Trophoblast cell (in vitro differentiated cells and primary cell): ENCODE data around the gene ACAD9.

ENCODE experiments used
- DNase-seq, 2 donors: peaks; one replicate each; pipeline ENCODE4 v3.0.0-alpha.2; 2016
- H2AFZ ChIP-seq: 2 replicates; pipeline ENCODE4 v1.6.1; 2013; ENCODE audit warnings: low read length, moderate library complexity, mild to moderate bottlenecking; ENCODE audit not compliant: insufficient read depth, poor library complexity
- H2AK5ac ChIP-seq: 2 replicates; pipeline ENCODE4 v1.6.1; 2013; ENCODE audit warnings: mild to moderate bottlenecking, low read length
- H2BK120ac ChIP-seq: 2 replicates; pipeline ENCODE4 v1.6.1; 2013; ENCODE audit warnings: low read length, mild to moderate bottlenecking, moderate library complexity; ENCODE audit not compliant: insufficient read depth, poor library complexity
- H2BK12ac ChIP-seq: 2 replicates; pipeline ENCODE4 v1.6.1; 2013; ENCODE audit warnings: mild to moderate bottlenecking, low read length, moderate library complexity
- H2BK5ac ChIP-seq: 2 replicates; pipeline ENCODE4 v1.6.1; 2013; ENCODE audit warnings: low read length, low read depth, moderate library complexity, mild to moderate bottlenecking; ENCODE audit not compliant: poor library complexity
- H3K14ac ChIP-seq: 2 replicates; pipeline ENCODE4 v1.6.1; 2013; ENCODE audit warnings: mild to moderate bottlenecking, low read length
- H3K18ac ChIP-seq: 2 replicates; pipeline ENCODE4 v1.6.1; 2013; ENCODE audit warnings: mild to moderate bottlenecking, low read length
- H3K23ac ChIP-seq: 2 replicates; pipeline ENCODE4 v1.6.1; 2013; ENCODE audit warnings: low read length
- H3K27ac ChIP-seq: 2 replicates; pipeline ENCODE4 v1.5.1; 2013; ENCODE audit warnings: low read depth, mild to moderate bottlenecking, inconsistent platforms, low read length, moderate library complexity
- H3K27me3 ChIP-seq: 2 replicates; pipeline ENCODE4 v1.6.1; 2013; ENCODE audit warnings: inconsistent platforms, mild to moderate bottlenecking, low read length, moderate library complexity; ENCODE audit not compliant: insufficient read depth
- H3K36me3 ChIP-seq, 2 experiments: 1 replicate in 1 of 2; 2 replicates in 1 of 2; pipeline ENCODE4 v1.6.1; 2013; ENCODE audit warnings: low read length in 2 of 2, mild to moderate bottlenecking in 2 of 2, moderate library complexity in 1 of 2; ENCODE audit not compliant: insufficient read depth in 2 of 2, control insufficient read depth in 1 of 2
- H3K4ac ChIP-seq: 2 replicates; pipeline ENCODE4 v1.6.1; 2013; ENCODE audit warnings: low read depth, mild to moderate bottlenecking, low read length, moderate library complexity
- H3K4me1 ChIP-seq, 2 experiments: 1 replicate in 1 of 2; 2 replicates in 1 of 2; pipeline ENCODE4 v1.6.1; 2013; ENCODE audit warnings: low read length in 2 of 2, mild to moderate bottlenecking in 2 of 2, moderate library complexity in 1 of 2; ENCODE audit not compliant: insufficient read depth in 2 of 2, control insufficient read depth in 1 of 2
- H3K4me2 ChIP-seq: 2 replicates; pipeline ENCODE4 v1.6.1; 2013; ENCODE audit warnings: inconsistent platforms, mild to moderate bottlenecking, low read length, moderate library complexity
- H3K4me3 ChIP-seq: 2 replicates; pipeline ENCODE4 v1.5.1; 2013; ENCODE audit warnings: mild to moderate bottlenecking, low read depth, low read length, inconsistent platforms
- H3K79me1 ChIP-seq: one replicate; pipeline ENCODE4 v1.6.1; 2013; ENCODE audit warnings: low read length
- H3K79me2 ChIP-seq: 2 replicates; pipeline ENCODE4 v1.6.1; 2013; ENCODE audit warnings: low read length, mild to moderate bottlenecking; ENCODE audit not compliant: control insufficient read depth, insufficient read depth, poor library complexity
- H3K9ac ChIP-seq: 2 replicates; pipeline ENCODE4 v1.6.1; 2013; ENCODE audit warnings: mild to moderate bottlenecking, low read length
- H3K9me3 ChIP-seq: 2 replicates; pipeline ENCODE4 v1.6.1; 2013; ENCODE audit warnings: low read depth, mild to moderate bottlenecking, control low read depth, inconsistent platforms, low read length; ENCODE audit not compliant: insufficient read depth
- H4K12ac ChIP-seq: 2 replicates; pipeline ENCODE4 v1.6.1; 2013; ENCODE audit warnings: low read depth, mild to moderate bottlenecking, low read length, moderate library complexity
- H4K8ac ChIP-seq: 2 replicates; pipeline ENCODE4 v1.6.1; 2013; ENCODE audit warnings: low read depth, mild to moderate bottlenecking, low read length, moderate library complexity
- H4K91ac ChIP-seq: one replicate; pipeline ENCODE4 v1.6.1; 2013; ENCODE audit warnings: low read depth, mild to moderate bottlenecking, low read length, moderate library complexity
- WGBS: extraction: QIAGEN DNeasy Blood & Tissue Kit; methylation state at CpG from one replicate; pipeline ENCODE4 v1.1.7; 2013; ENCODE audit warnings: missing lambda C conversion rate; ENCODE audit not compliant: insufficient read length, insufficient coverage; ENCODE audit errors: extremely low coverage; 5-methylcytosine and 5-hydroxymethylcytosine counted together

The ACAD9 gene

GRCh38 chr3:128902426-128902825 lies 23.0 kb downstream of the ACAD9 start:
- DNase-seq, result no peak
- peak overlapping the region; percentile 14 for H3K4me3 ChIP-seq
- H2BK5ac ChIP-seq, result no peak overlapping the region
- H2BK120ac ChIP-seq, result no peak overlapping the region
- WGBS, result no CpG with 5 or more reads among the region's 9 CpGs
- H4K91ac ChIP-seq, result no peak overlapping the region
- no peak overlapping the region for H4K8ac ChIP-seq
- H3K23ac ChIP-seq, result no peak overlapping the region
- no peak overlapping the region for H4K12ac ChIP-seq
- H3K27me3 ChIP-seq, result no peaks in the 10 kb centered on the region
- no peaks in the 10 kb centered on the region for H3K4me1 ChIP-seq
- H3K4ac ChIP-seq, result no peak overlapping the region
- no peak overlapping the region for H3K18ac ChIP-seq
- H2BK12ac ChIP-seq, result no peak overlapping the region
- H3K79me1 ChIP-seq, result no peaks in the 10 kb centered on the region
- H2AK5ac ChIP-seq, result no peak overlapping the region
- H3K9me3 ChIP-seq, result peaks cover 2% of the 10 kb centered on the region
- no peak overlapping the region for H2AFZ ChIP-seq
- H3K14ac ChIP-seq, result no peak overlapping the region
- H3K27ac ChIP-seq, result no peak overlapping the region
- no peak overlapping the region for H3K9ac ChIP-seq
- H3K79me2 ChIP-seq, result no peaks in the 10 kb centered on the region
- no peak overlapping the region for H3K4me2 ChIP-seq
- peaks cover 72 to 89% of the 10 kb centered on the region in 2 experiments for H3K36me3 ChIP-seq

- H3K36me3 ChIP-seq, result peaks cover 72 to 90% of the 10 kb centered on the region in 2 experiments
- H3K27me3 ChIP-seq, result no peaks in the 10 kb centered on the region
- no peak overlapping the region for H3K4me3 ChIP-seq
- peaks cover 2% of the 10 kb centered on the region for H3K9me3 ChIP-seq
- no peaks in the 10 kb centered on the region for H3K79me1 ChIP-seq
- H4K12ac ChIP-seq, result no peak overlapping the region
- no peak overlapping the region for H3K4ac ChIP-seq
- no peak overlapping the region for H2BK120ac ChIP-seq
- H2BK5ac ChIP-seq, result no peak overlapping the region
- H2BK12ac ChIP-seq, result no peak overlapping the region
- no peak overlapping the region for H2AFZ ChIP-seq
- no peak overlapping the region for H2AK5ac ChIP-seq
- no peaks in the 10 kb centered on the region for H3K4me1 ChIP-seq
- no peak overlapping the region for H3K18ac ChIP-seq
- no peaks in the 10 kb centered on the region for H3K79me2 ChIP-seq
- H3K23ac ChIP-seq, result no peak overlapping the region
- H4K91ac ChIP-seq, result no peak overlapping the region
- DNase-seq, result no peak
- H3K9ac ChIP-seq, result no peak overlapping the region
- no peak overlapping the region for H3K14ac ChIP-seq
- no CpG with 5 or more reads among the region's 12 CpGs for whole genome bisulfite sequencing
- H3K4me2 ChIP-seq, result no peak overlapping the region
- H4K8ac ChIP-seq, result no peak overlapping the region
- no peak overlapping the region for H3K27ac ChIP-seq
These were observed 24.1 kb downstream of the ACAD9 start for GRCh38 chr3:128903501-128903900.

- Histone ChIP-seq H3K4me2 (no peak overlapping the region), H3K23ac (no peak overlapping the region), H3K14ac (no peak overlapping the region), H3K18ac (no peak overlapping the region), H3K79me1 (no peaks in the 10 kb centered on the region), H3K79me2 (no peaks in the 10 kb centered on the region), H3K4ac (no peak overlapping the region), H3K4me1 (no peaks in the 10 kb centered on the region), H2AFZ (no peak overlapping the region), H3K4me3 (no peak overlapping the region), H3K9ac (no peak overlapping the region), H3K9me3 (peaks cover 2% of the 10 kb centered on the region), H4K8ac (no peak overlapping the region), H3K27ac (no peak overlapping the region), H2BK12ac (no peak overlapping the region), H4K91ac (no peak overlapping the region), H2AK5ac (no peak overlapping the region), H2BK5ac (no peak overlapping the region), H2BK120ac (no peak overlapping the region), H3K27me3 (no peaks in the 10 kb centered on the region), H3K36me3 (peaks cover 84 to 94% of the 10 kb centered on the region in 2 experiments), H4K12ac (no peak overlapping the region)
- no CpG with 5 or more reads among the region's 25 CpGs for WGBS
- no peak for DNase-seq
These were observed 26.8 kb downstream of the ACAD9 start for GRCh38 chr3:128906031-128906803.

- Histone ChIP-seq H4K8ac (no peak overlapping the region), H3K79me2 (no peaks in the 10 kb centered on the region), H3K36me3 (peaks cover 87 to 96% of the 10 kb centered on the region in 2 experiments), H3K9ac (no peak overlapping the region), H2BK12ac (no peak overlapping the region), H3K27me3 (no peaks in the 10 kb centered on the region), H3K4ac (no peak overlapping the region), H3K14ac (no peak overlapping the region), H3K23ac (no peak overlapping the region), H2AK5ac (no peak overlapping the region), H3K4me3 (no peak overlapping the region), H3K4me2 (no peak overlapping the region), H3K4me1 (no peaks in the 10 kb centered on the region), H2BK5ac (no peak overlapping the region), H3K79me1 (no peaks in the 10 kb centered on the region), H3K27ac (no peak overlapping the region), H4K12ac (no peak overlapping the region), H4K91ac (no peak overlapping the region), H3K18ac (no peak overlapping the region), H2AFZ (no peak overlapping the region), H3K9me3 (peaks cover 2% of the 10 kb centered on the region), H2BK120ac (no peak overlapping the region)
- no peak for DNase-seq
- no CpG with 5 or more reads among the region's 7 CpGs for WGBS
These were observed 27.5 kb downstream of the ACAD9 start for GRCh38 chr3:128906804-128907525.
